OCI-LY1 (cell line): ENCODE measurements around the gene CREB5.

ENCODE experiments used
- H2AFZ ChIP-seq: fragments of 200-600 bp; sonication (generic), shearing (Covaris generic); 2 replicates; pipeline ENCODE4 v1.6.0; 2014; ENCODE audit warnings: antibody characterized with exemption, mild to moderate bottlenecking, low read length
- H3F3A ChIP-seq: fragments of 200-600 bp; sonication (generic), shearing (Covaris generic); 2 replicates; pipeline ENCODE4 v1.6.0; 2014; ENCODE audit warnings: mild to moderate bottlenecking, antibody characterized with exemption, low read length, moderate library complexity; ENCODE audit not compliant: insufficient read depth
- H3K27ac ChIP-seq: fragments of 200-600 bp; sonication (generic); 2 replicates; pipeline ENCODE4 v1.5.1; 2014; ENCODE audit warnings: low read length, mixed run types, mild to moderate bottlenecking, low read depth; ENCODE audit not compliant: poor library complexity, severe bottlenecking
- H3K27me3 ChIP-seq: fragments of 200-600 bp; sonication (generic); 2 replicates; pipeline ENCODE4 v1.6.0; 2014; ENCODE audit warnings: antibody characterized with exemption, mild to moderate bottlenecking, low read length, moderate library complexity; ENCODE audit not compliant: insufficient read depth
- H3K36me3 ChIP-seq: fragments of 200-600 bp; sonication (generic); 2 replicates; pipeline ENCODE4 v1.6.1; 2014; ENCODE audit warnings: mild to moderate bottlenecking, antibody characterized with exemption, low read length, moderate library complexity, mixed read lengths; ENCODE audit not compliant: insufficient read depth
- H3K4me1 ChIP-seq: fragments of 200-600 bp; sonication (generic); 2 replicates; pipeline ENCODE4 v1.5.1; 2014; ENCODE audit warnings: mild to moderate bottlenecking, low read length, moderate library complexity; ENCODE audit not compliant: insufficient read depth, severe bottlenecking
- H3K4me2 ChIP-seq: fragments of 200-600 bp; sonication (generic), shearing (Covaris generic); 2 replicates; pipeline ENCODE4 v1.6.1; 2014; ENCODE audit warnings: low read length
- H3K4me3 ChIP-seq: fragments of 200-600 bp; sonication (generic); 2 replicates; pipeline ENCODE4 v1.5.1; 2014; ENCODE audit warnings: low read length, low read depth, mild to moderate bottlenecking, mixed read lengths; ENCODE audit not compliant: poor library complexity, severe bottlenecking
- H3K79me2 ChIP-seq: fragments of 200-600 bp; shearing (Covaris generic); 2 replicates; pipeline ENCODE4 v1.6.1; 2016; ENCODE audit warnings: mixed run types, low read length, mixed read lengths; ENCODE audit not compliant: insufficient read depth
- H3K9ac ChIP-seq: fragments of 200-600 bp; sonication (generic), shearing (Covaris generic); 2 replicates; pipeline ENCODE4 v1.6.1; 2014; ENCODE audit warnings: mild to moderate bottlenecking, low read length, mixed read lengths
- H3K9me2 ChIP-seq: fragments of 200-600 bp; sonication (generic), shearing (Covaris generic); 2 replicates; pipeline ENCODE4 v1.6.1; 2014; ENCODE audit warnings: low read depth, mild to moderate bottlenecking, low read length, mixed read lengths
- H3K9me3 ChIP-seq: fragments of 200-600 bp; shearing (Covaris generic); 2 replicates; pipeline ENCODE4 v1.6.1; 2014; ENCODE audit warnings: low read length, mixed read lengths
- H4K20me1 ChIP-seq: fragments of 200-600 bp; sonication (generic), shearing (Covaris generic); 2 replicates; pipeline ENCODE4 v1.6.0; 2016; ENCODE audit warnings: mild to moderate bottlenecking, low read length; ENCODE audit not compliant: insufficient read depth
- CTCF ChIP-seq: fragments of 200-600 bp; sonication (generic), shearing (Covaris generic); IDR thresholded peaks from 2 replicates; pipeline ENCODE4 v1.5.1; 2017; ENCODE audit warnings: mild to moderate bottlenecking, antibody characterized with exemption, low read length, moderate library complexity, mixed read lengths
- EZH2 ChIP-seq: fragments of 200-600 bp; sonication (generic), shearing (Covaris generic); IDR thresholded peaks from 2 replicates; pipeline ENCODE4 v1.8.0; 2017; ENCODE audit warnings: borderline replicate concordance, mixed run types, mild to moderate bottlenecking, antibody characterized with exemption, low read length, moderate library complexity, mixed read lengths

The CREB5 gene

DNA sequence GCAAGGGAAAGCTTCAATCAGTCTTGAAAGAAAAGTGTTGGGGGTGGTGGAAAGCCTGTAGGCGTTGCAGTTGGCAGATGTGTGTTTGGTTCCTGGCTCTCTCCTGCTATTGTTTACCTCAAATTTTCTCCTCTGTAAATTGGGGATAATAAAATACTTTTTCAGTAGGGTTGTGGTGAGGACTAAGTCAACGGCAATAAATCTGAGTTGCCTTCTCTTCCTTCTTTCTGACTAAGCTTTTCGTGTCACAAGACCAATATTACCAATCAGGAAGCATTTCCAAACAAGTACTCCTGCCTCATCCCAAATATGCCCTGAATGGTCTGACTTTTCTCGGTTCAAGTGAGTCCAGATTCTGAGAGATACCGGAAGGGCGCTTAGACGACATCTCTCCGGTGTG is 54.0 kb downstream of the CREB5 start:
- Histone ChIP-seq H3K79me2 (no peaks in the 10 kb centered on the region), H3K9ac (no peak overlapping the region), H4K20me1 (no peaks in the 10 kb centered on the region), H3F3A (no peaks in the 10 kb centered on the region), H2AFZ (no peak overlapping the region), H3K4me2 (no peak overlapping the region), H3K27ac (no peak overlapping the region), H3K27me3 (peaks cover 4% of the 10 kb centered on the region; the same call in 1 of the 2 replicates), H3K4me3 (no peak overlapping the region), H3K9me2 (no peaks in the 10 kb centered on the region), H3K9me3 (no peaks in the 10 kb centered on the region), H3K4me1 (no peaks in the 10 kb centered on the region), H3K36me3 (no peaks in the 10 kb centered on the region)
- no peak for TF ChIP-seq CTCF
- TF ChIP-seq EZH2 = no peak

DNA sequence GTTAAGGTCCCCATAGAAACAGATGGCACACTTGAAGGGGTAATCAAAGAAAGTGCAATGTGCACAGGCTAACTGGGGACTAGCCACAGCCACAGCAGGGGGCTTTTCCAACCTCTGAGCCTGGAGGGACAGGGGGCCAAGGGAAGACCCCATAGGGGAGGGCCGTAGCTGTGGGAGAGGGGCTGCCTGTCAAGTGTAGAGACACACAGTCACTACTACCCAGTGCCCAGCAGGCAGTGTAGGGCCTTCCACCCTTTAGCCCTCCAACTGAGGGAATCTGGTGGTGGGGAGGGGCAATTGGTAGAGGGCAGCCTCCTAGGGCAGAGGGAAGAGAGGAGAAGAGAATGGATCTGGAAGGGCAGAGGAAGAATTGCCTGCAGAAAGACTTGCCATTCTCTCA is 54.6 kb downstream of the CREB5 start:
- Histone ChIP-seq H3K36me3 (no peaks in the 10 kb centered on the region), H3K9me2 (no peaks in the 10 kb centered on the region), H2AFZ (no peak overlapping the region), H3K79me2 (no peaks in the 10 kb centered on the region), H3K27ac (no peak overlapping the region), H3K4me2 (no peak overlapping the region), H3K4me3 (no peak overlapping the region), H3K27me3 (peaks cover 4% of the 10 kb centered on the region; the same call in 1 of the 2 replicates), H3K9ac (no peak overlapping the region), H3F3A (no peaks in the 10 kb centered on the region), H4K20me1 (no peaks in the 10 kb centered on the region), H3K4me1 (no peaks in the 10 kb centered on the region), H3K9me3 (no peaks in the 10 kb centered on the region)
- no peak for TF ChIP-seq EZH2
- no peak for TF ChIP-seq CTCF

GRCh38 chr7:28469562-28469961 is 57.2 kb downstream of the CREB5 start:
- H3K36me3 ChIP-seq = no peaks in the 10 kb centered on the region
- no peak overlapping the region for H3K27ac ChIP-seq
- H3F3A ChIP-seq = no peaks in the 10 kb centered on the region
- H3K9ac ChIP-seq = no peak overlapping the region
- TF ChIP-seq EZH2 = no peak
- no peak for TF ChIP-seq CTCF
- no peaks in the 10 kb centered on the region for H3K9me3 ChIP-seq
- no peak overlapping the region for H2AFZ ChIP-seq
- no peak overlapping the region for H3K4me3 ChIP-seq
- peaks cover 4% of the 10 kb centered on the region; the same call in 1 of the 2 replicates for H3K27me3 ChIP-seq
- H3K79me2 ChIP-seq = no peaks in the 10 kb centered on the region
- no peaks in the 10 kb centered on the region for H3K4me1 ChIP-seq
- H3K4me2 ChIP-seq = no peak overlapping the region
- no peaks in the 10 kb centered on the region for H3K9me2 ChIP-seq
- H4K20me1 ChIP-seq = no peaks in the 10 kb centered on the region
